ENCODE data around the gene MATN1. TPM values are rescaled to one million over a fixed set of nuclear protein-coding genes. Genes with fewer than 3 reads are reported as not detected.

Gene MATN1
- polyA plus RNA-seq, 4 donors: 0.13 to 0.24 (median 0.18) TPM

GRCh38 chr1:30668024-30668423, 55.4 kb downstream of the MATN1 start:
- no peak for DNase-seq (ENCODE audit: low read depth in 4 of 4, low spot score in 3 of 4)

- DNase-seq (ENCODE audit: low read depth in 4 of 4, low spot score in 3 of 4): no peak
Observed at GRCh38 chr1:30666756-30667273, 56.6 kb downstream of the MATN1 start.

GRCh38 chr1:30665216-30666010, 58.0 kb downstream of the MATN1 start:
- no peak for DNase-seq (ENCODE audit: low read depth in 4 of 4, low spot score in 3 of 4)

- DNase-seq (ENCODE audit: low read depth in 4 of 4, low spot score in 3 of 4): no peak
Observed at GRCh38 chr1:30664103-30664755, 59.2 kb downstream of the MATN1 start.

- DNase-seq (ENCODE audit: low read depth in 4 of 4, low spot score in 3 of 4): no peak
Observed at GRCh38 chr1:30663596-30664091, 59.7 kb downstream of the MATN1 start.

GRCh38 chr1:30662291-30662840, 61.0 kb downstream of the MATN1 start:
- no peak for DNase-seq (ENCODE audit: low read depth in 4 of 4, low spot score in 3 of 4)

- no peak for DNase-seq (ENCODE audit: low read depth in 4 of 4, low spot score in 3 of 4)
Observed at GRCh38 chr1:30661311-30661710, 62.1 kb downstream of the MATN1 start.

Other genes starting within 250 kb of the MATN1 start
- gene LAPTM5, start 34.2 kb upstream of the MATN1 start, polyA plus RNA-seq (ENCODE audit: insufficient read length in 4 of 4): 10 to 100 TPM; 17.3 to 19.5 (median 18.9) TPM
- 10 to 100 TPM; 25.4 to 31.8 (median 28.4) TPM for gene SDC3, start 185.2 kb upstream of the MATN1 start, polyA plus RNA-seq (ENCODE audit: insufficient read length in 4 of 4)

Measured in right renal pelvis (tissue), 4 donors.